NCI-H128 (cell line): ENCODE data around the gene EIF3K.
A peak's percentile ranks its signal among the peaks of the same experiment; 100 is the strongest.
"Not testable (repeated sequence)": the region's sequence is repeated elsewhere in the genome, so short reads cannot be mapped to it uniquely, and the experiment has no call there.

Experiments used
- DNase-seq: peaks from one replicate; lab custom pipeline; 2025; ENCODE audit not compliant: unreplicated experiment; lab: John Stamatoyannopoulos, UW

The EIF3K gene

GRCh38 chr19:38618590-38619360 lies at the start of gene EIF3K:
TSS of gene EIF3K (plus strand) at chr19:38619188. CDS start at chr19:38619269, 81 bp downstream.
- DNase-seq = peak; percentile 98

- no peak for DNase-seq
Observed at GRCh38 chr19:38569368-38569983, 49.5 kb upstream of the EIF3K start.

- no peak for DNase-seq
Observed at GRCh38 chr19:38571682-38572081, 47.3 kb upstream of the EIF3K start.

GRCh38 chr19:38577826-38578225 lies 41.2 kb upstream of the EIF3K start:
- DNase-seq = no peak

GRCh38 chr19:38579304-38579703 lies 39.7 kb upstream of the EIF3K start:
- DNase-seq = not testable (repeated sequence)

- no peak for DNase-seq
Observed at GRCh38 chr19:38580080-38580479, 38.9 kb upstream of the EIF3K start.

- no peak for DNase-seq
Observed at GRCh38 chr19:38583219-38583984, 35.6 kb upstream of the EIF3K start.

- DNase-seq = no peak
Observed at GRCh38 chr19:38583985-38584305, 35.0 kb upstream of the EIF3K start.

- DNase-seq = no peak
Observed at GRCh38 chr19:38587562-38587961, 31.4 kb upstream of the EIF3K start.

GRCh38 chr19:38588041-38588440 lies 30.9 kb upstream of the EIF3K start:
- no peak for DNase-seq

GRCh38 chr19:38592940-38593339 lies 26.0 kb upstream of the EIF3K start:
- no peak for DNase-seq

GRCh38 chr19:38596057-38596981 lies 22.7 kb upstream of the EIF3K start:
- no peak for DNase-seq

- no peak for DNase-seq
Observed at GRCh38 chr19:38597075-38597474, 21.9 kb upstream of the EIF3K start.

- DNase-seq = no peak
Observed at GRCh38 chr19:38599722-38600121, 19.3 kb upstream of the EIF3K start.

- DNase-seq = not testable (repeated sequence)
Observed at GRCh38 chr19:38602856-38603255, 16.1 kb upstream of the EIF3K start.

- no peak for DNase-seq
Observed at GRCh38 chr19:38606131-38606530, 12.9 kb upstream of the EIF3K start.

- DNase-seq = no peak
Observed at GRCh38 chr19:38614289-38614688, 4.7 kb upstream of the EIF3K start.

- no peak for DNase-seq
Observed at GRCh38 chr19:38615007-38615581, 3.9 kb upstream of the EIF3K start.

GRCh38 chr19:38616265-38616664 lies 2.7 kb upstream of the EIF3K start:
- DNase-seq = no peak

- no peak for DNase-seq
Observed at GRCh38 chr19:38617283-38617763, 1.7 kb upstream of the EIF3K start.
